A549 (cell line): ENCODE measurements around the gene PGF. TPM values are rescaled to one million over a fixed set of nuclear protein-coding genes. Genes with fewer than 3 reads are reported as not detected.
A peak's percentile ranks its signal among the peaks of the same experiment; 100 is the strongest.

Source experiments
- ATAC-seq, 2 experiments: fragments of 200-7000 bp in 1 of 2; fragments of >200 bp in 1 of 2; cut with Nextera tagmentation in 1 of 2; cut with Tn5 transposase in 1 of 2; 3 replicates each; pipeline versions ENCODE4 v1.8.0 to v1.9.1; 2018 to 2020; ENCODE audit warnings: mild to moderate bottlenecking in 1 of 2, moderate library complexity in 1 of 2
- CTCF ChIA-PET: fragments of 300-600 bp; sonication (Branson Sonifier 250); formaldehyde crosslinking; extraction: SDS; loops from one replicate; lab custom pipeline; 2021; ENCODE audit warnings: antibody characterized with exemption, inconsistent platforms; lab: Yijun Ruan, JAX
- POLR2A ChIA-PET: fragments of 350-600 bp; formaldehyde crosslinking; extraction: SDS; loops from one replicate; lab custom pipeline; 2021; ENCODE audit warnings: antibody characterized with exemption, inconsistent platforms; lab: Yijun Ruan, JAX
- DNase-seq, 2 experiments: peaks; one replicate each; pipeline versions ENCODE4 v3.0.0 to v3.0.0-alpha.2; 2011 to 2016; ENCODE audit warnings: low read depth in 1 of 2, low spot score in 1 of 2
- FAIRE-seq: peaks from 2 replicates; lab custom pipeline; 2011; peaks lifted over from hg19 to GRCh38; lab: Jason Lieb, UNC
- H3K27ac ChIP-seq, 2 experiments: fragments of >200 bp; sonication (Bioruptor Twin); formaldehyde crosslinking; 3 replicates each; pipeline ENCODE4 v1.5.1; 2016 to 2017
- H3K4me1 ChIP-seq: fragments of >200 bp; sonication (Bioruptor Twin); formaldehyde crosslinking; 3 replicates; pipeline ENCODE4 v1.6.1; 2016
- H3K4me2 ChIP-seq: fragments of >200 bp; sonication (Bioruptor Twin); formaldehyde crosslinking; 3 replicates; pipeline ENCODE4 v1.6.1; 2016
- H3K4me3 ChIP-seq: fragments of >200 bp; sonication (Bioruptor Twin); formaldehyde crosslinking; 3 replicates; pipeline ENCODE4 v1.5.1; 2016
- H3K9me3 ChIP-seq: fragments of >200 bp; sonication (Bioruptor Twin); formaldehyde crosslinking; 3 replicates; pipeline ENCODE4 v1.6.1; 2016
- BHLHE40 ChIP-seq: IDR thresholded peaks from 2 replicates; pipeline ENCODE4 v1.6.1; 2012; ENCODE audit warnings: low read depth, low read length, inconsistent platforms
- CBX8 ChIP-seq: fragments of 200-600 bp; sonication (generic); IDR thresholded peaks from 2 replicates; pipeline ENCODE4 v1.6.1; 2016
- CEBPB ChIP-seq, 2 experiments: fragments of >200 bp in 1 of 2; sonication (Bioruptor Twin) in 1 of 2; formaldehyde crosslinking in 1 of 2; IDR thresholded peaks; 2 replicates each; pipeline ENCODE4 v1.6.1; 2012 to 2016
- EHF ChIP-seq: fragments of 250-450 bp; sonication (Bioruptor Pico); IDR thresholded peaks from 2 replicates; pipeline ENCODE4 v1.5.0; 2020; ENCODE audit warnings: mild to moderate bottlenecking
- EHMT2 ChIP-seq: fragments of 200-600 bp; sonication (generic); IDR thresholded peaks from 2 replicates; pipeline ENCODE4 v1.6.1; 2016; ENCODE audit warnings: antibody characterized with exemption, low read depth, mild to moderate bottlenecking, moderate library complexity
- ELK1 ChIP-seq: fragments of 150-350 bp; IDR thresholded peaks from 2 replicates; pipeline ENCODE4 v1.6.1; 2014; ENCODE audit warnings: low read depth, mild to moderate bottlenecking, low read length
- EP300 ChIP-seq, 2 experiments: fragments of >200 bp; sonication (Bioruptor Twin); formaldehyde crosslinking; IDR thresholded peaks; 2 replicates in 1 of 2; 3 replicates in 1 of 2; pipeline ENCODE4 v1.6.1; 2016 to 2017
- FOSB ChIP-seq: fragments of 250-450 bp; sonication (Bioruptor Pico); IDR thresholded peaks from 2 replicates; pipeline ENCODE4 v1.5.0; 2020; ENCODE audit warnings: mild to moderate bottlenecking, moderate library complexity
- HOXB13 ChIP-seq: fragments of 250-450 bp; sonication (Bioruptor Pico); IDR thresholded peaks from 2 replicates; pipeline ENCODE4 v1.5.0; 2020; ENCODE audit warnings: low read depth, mild to moderate bottlenecking, moderate library complexity
- HOXB5 ChIP-seq: fragments of 250-450 bp; sonication (Bioruptor Pico); IDR thresholded peaks from 2 replicates; pipeline ENCODE4 v1.5.0; 2020; ENCODE audit warnings: mild to moderate bottlenecking, moderate library complexity
- KDM1A ChIP-seq: fragments of 200-600 bp; sonication (generic); IDR thresholded peaks from 2 replicates; pipeline ENCODE4 v1.6.1; 2016; ENCODE audit warnings: low read depth, mild to moderate bottlenecking
- MAFK ChIP-seq: fragments of 450-650 bp; IDR thresholded peaks from 2 replicates; pipeline ENCODE4 v1.6.1; 2014; ENCODE audit not compliant: partially characterized antibody
- MAZ ChIP-seq: fragments of 150-350 bp; IDR thresholded peaks from 2 replicates; pipeline ENCODE4 v1.6.1; 2014; ENCODE audit warnings: antibody characterized with exemption, low read depth, low read length, borderline replicate concordance
- MYC ChIP-seq: IDR thresholded peaks from 2 replicates; pipeline ENCODE4 v1.6.1; 2012; ENCODE audit warnings: mild to moderate bottlenecking, inconsistent platforms, low read length, improper control_type of control experiment, borderline replicate concordance
- NPAS2 ChIP-seq: fragments of 250-450 bp; sonication (Bioruptor Pico); IDR thresholded peaks from 2 replicates; pipeline ENCODE4 v1.8.0; 2022; ENCODE audit warnings: mild to moderate bottlenecking, moderate library complexity, borderline replicate concordance
- RARB ChIP-seq: fragments of 250-450 bp; sonication (Bioruptor Pico); IDR thresholded peaks from 2 replicates; pipeline ENCODE4 v1.8.0; 2021; ENCODE audit warnings: mild to moderate bottlenecking, moderate library complexity
- RCOR1 ChIP-seq: fragments of 150-350 bp; IDR thresholded peaks from 2 replicates; pipeline ENCODE4 v1.6.1; 2014; ENCODE audit warnings: antibody characterized with exemption, low read length, low read depth
- SMC3 ChIP-seq: fragments of >200 bp; sonication (Bioruptor Twin); formaldehyde crosslinking; IDR thresholded peaks from 3 replicates; pipeline ENCODE4 v1.6.1; 2018; ENCODE audit warnings: inconsistent platforms
- SREBF2 ChIP-seq: fragments of 450-650 bp; IDR thresholded peaks from 2 replicates; pipeline ENCODE4 v1.6.1; 2014; ENCODE audit warnings: mild to moderate bottlenecking, moderate library complexity
- TFCP2L1 ChIP-seq: fragments of 250-450 bp; sonication (Bioruptor Pico); IDR thresholded peaks from 2 replicates; pipeline ENCODE4 v1.5.0; 2021; ENCODE audit warnings: mild to moderate bottlenecking
- TP53 ChIP-seq: fragments of 250-450 bp; sonication (Bioruptor Pico); IDR thresholded peaks from 2 replicates; pipeline ENCODE4 v1.5.0; 2021; ENCODE audit warnings: mild to moderate bottlenecking, moderate library complexity
- USF2 ChIP-seq: fragments of 450-650 bp; IDR thresholded peaks from 2 replicates; pipeline ENCODE4 v1.6.1; 2014; ENCODE audit warnings: antibody characterized with exemption
- ZC3H11A ChIP-seq: fragments of 450-650 bp; IDR thresholded peaks from 2 replicates; pipeline ENCODE4 v1.6.1; 2014; ENCODE audit warnings: antibody characterized with exemption, mild to moderate bottlenecking
- ZFP36 ChIP-seq: fragments of 450-650 bp; IDR thresholded peaks from 2 replicates; pipeline ENCODE4 v1.6.1; 2014; ENCODE audit warnings: borderline replicate concordance; ENCODE audit not compliant: partially characterized antibody
- ZNF302 ChIP-seq: fragments of 250-450 bp; sonication (Bioruptor Pico); IDR thresholded peaks from 2 replicates; pipeline ENCODE4 v1.9.0; 2021; ENCODE audit warnings: inconsistent platforms, mild to moderate bottlenecking, moderate library complexity
- ZSCAN20 ChIP-seq: fragments of 250-450 bp; sonication (Bioruptor Pico); IDR thresholded peaks from 2 replicates; pipeline ENCODE4 v1.8.0; 2022; ENCODE audit warnings: mild to moderate bottlenecking, moderate library complexity
- WGBS: methylation state at CpG from one replicate; pipeline ENCODE4 v1.1.6; 2017; ENCODE audit errors: missing lambda C conversion rate; 5-methylcytosine and 5-hydroxymethylcytosine counted together
- polyA plus RNA-seq, 4 experiments: library from polyadenylated mRNA; depleted of rRNA in 3 of 4; stranded (reverse); fragments of >200 nt; fragmentation: RNase III in 1 of 4; extraction: RNeasy Plus Mini Kit Qiagen cat#74134 plus additional on column Dnase treatment in 1 of 4; gene quantifications; 2 replicates in 3 of 4; 3 replicates in 1 of 4; pipeline ENCODE4 v1.2.3, GENCODE V29; 2011 to 2017
- TF ChIP-seq, protein P1 (sequence below): fragments of 200-600 bp; sonication (generic); IDR thresholded peaks from 2 replicates; pipeline ENCODE4 v1.6.1; 2016; ENCODE audit warnings: antibody characterized with exemption, mild to moderate bottlenecking, moderate library complexity

The PGF gene
- polyA plus RNA-seq, 2 of the 4 experiments (the other 2 are of a cell fraction), result 0.63 to 1.1 TPM

GRCh38 chr14:74963705-74964271, 8.4 kb upstream of the PGF start:
- CTCF ChIA-PET, result interaction anchor here (0.6 to 2.1 kb wide), 4 partner anchors 15 to 1072 kb away, joined by 3 to 14 read pairs (median 4); no protein-coding TSS in a partner anchor
- H3K4me1 ChIP-seq, result peaks cover 5% of the 10 kb centered on the region; the same call in 1 of the 3 replicates
- WGBS, result 62% methylated on average over 9 of the region's 9 CpGs
- no peak overlapping the region for H3K27ac ChIP-seq
- H3K9me3 ChIP-seq, result no peaks in the 10 kb centered on the region
- DNase-seq, result no peak
- POLR2A ChIA-PET, result no interaction called here
- H3K4me3 ChIP-seq, result no peak overlapping the region
- no peak for FAIRE-seq
- ATAC-seq, result peak; percentile 23 to 36; a peak in 3 of 6 replicates
- no peak overlapping the region for H3K4me2 ChIP-seq
- no peak for TF ChIP-seq ZSCAN20
- no peak for TF ChIP-seq RCOR1
- no peak for TF ChIP-seq ZC3H11A
- no peak for TF ChIP-seq EHMT2
- no peak for TF ChIP-seq ZNF302 (CRISPR knock-in tag)
- no peak for TF ChIP-seq TP53
- no peak for TF ChIP-seq KDM1A
- no peak for TF ChIP-seq ELK1
- TF ChIP-seq EHF (CRISPR knock-in tag), result no peak
- no peak for TF ChIP-seq BHLHE40
- no peak for TF ChIP-seq SMC3
- TF ChIP-seq FOSB (CRISPR knock-in tag), result no peak
- TF ChIP-seq NPAS2 (CRISPR knock-in tag), result no peak
- no peak for TF ChIP-seq EP300 (IDR thresholded peaks at IDR 0.05)
- no peak for TF ChIP-seq HOXB5
- TF ChIP-seq, protein P1, sequence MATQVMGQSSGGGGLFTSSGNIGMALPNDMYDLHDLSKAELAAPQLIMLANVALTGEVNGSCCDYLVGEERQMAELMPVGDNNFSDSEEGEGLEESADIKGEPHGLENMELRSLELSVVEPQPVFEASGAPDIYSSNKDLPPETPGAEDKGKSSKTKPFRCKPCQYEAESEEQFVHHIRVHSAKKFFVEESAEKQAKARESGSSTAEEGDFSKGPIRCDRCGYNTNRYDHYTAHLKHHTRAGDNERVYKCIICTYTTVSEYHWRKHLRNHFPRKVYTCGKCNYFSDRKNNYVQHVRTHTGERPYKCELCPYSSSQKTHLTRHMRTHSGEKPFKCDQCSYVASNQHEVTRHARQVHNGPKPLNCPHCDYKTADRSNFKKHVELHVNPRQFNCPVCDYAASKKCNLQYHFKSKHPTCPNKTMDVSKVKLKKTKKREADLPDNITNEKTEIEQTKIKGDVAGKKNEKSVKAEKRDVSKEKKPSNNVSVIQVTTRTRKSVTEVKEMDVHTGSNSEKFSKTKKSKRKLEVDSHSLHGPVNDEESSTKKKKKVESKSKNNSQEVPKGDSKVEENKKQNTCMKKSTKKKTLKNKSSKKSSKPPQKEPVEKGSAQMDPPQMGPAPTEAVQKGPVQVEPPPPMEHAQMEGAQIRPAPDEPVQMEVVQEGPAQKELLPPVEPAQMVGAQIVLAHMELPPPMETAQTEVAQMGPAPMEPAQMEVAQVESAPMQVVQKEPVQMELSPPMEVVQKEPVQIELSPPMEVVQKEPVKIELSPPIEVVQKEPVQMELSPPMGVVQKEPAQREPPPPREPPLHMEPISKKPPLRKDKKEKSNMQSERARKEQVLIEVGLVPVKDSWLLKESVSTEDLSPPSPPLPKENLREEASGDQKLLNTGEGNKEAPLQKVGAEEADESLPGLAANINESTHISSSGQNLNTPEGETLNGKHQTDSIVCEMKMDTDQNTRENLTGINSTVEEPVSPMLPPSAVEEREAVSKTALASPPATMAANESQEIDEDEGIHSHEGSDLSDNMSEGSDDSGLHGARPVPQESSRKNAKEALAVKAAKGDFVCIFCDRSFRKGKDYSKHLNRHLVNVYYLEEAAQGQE, result no peak
- no peak for TF ChIP-seq MYC
- no peak for TF ChIP-seq MAFK
- no peak for TF ChIP-seq ZFP36
- TF ChIP-seq CEBPB (IDR thresholded peaks at IDR 0.05), result no peak

DNA sequence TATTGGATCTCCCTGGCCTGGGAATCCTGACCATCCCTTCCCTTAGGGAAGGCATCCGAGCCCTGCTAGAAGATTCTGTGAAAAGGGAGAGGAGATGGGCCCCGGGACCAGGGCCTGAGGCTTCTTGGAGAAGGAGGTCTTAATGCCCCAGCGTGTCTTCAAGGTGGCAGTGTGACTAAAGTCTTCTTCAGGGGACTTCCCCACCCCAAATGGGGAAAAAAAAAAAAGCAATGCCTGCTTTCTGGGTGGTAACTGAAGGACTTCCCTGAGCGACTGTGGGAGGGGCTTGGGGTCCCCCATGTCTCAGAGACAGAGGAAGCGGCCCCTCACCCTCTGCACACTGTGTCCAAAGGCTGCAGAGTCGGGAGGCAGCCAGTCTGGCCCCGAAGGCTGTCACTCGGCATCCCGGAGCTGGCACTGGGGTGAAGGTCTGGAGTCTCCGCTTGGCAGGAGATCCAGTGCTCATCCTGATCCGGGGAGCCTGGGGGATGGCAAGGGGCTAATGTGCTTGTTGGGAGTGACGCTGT, 7.8 kb upstream of the PGF start:
- FAIRE-seq, result no peak
- Histone ChIP-seq H3K4me2 (no peak overlapping the region), H3K4me1 (peaks cover 5% of the 10 kb centered on the region; the same call in 1 of the 3 replicates), H3K27ac (no peak overlapping the region), H3K9me3 (no peaks in the 10 kb centered on the region), H3K4me3 (no peak overlapping the region)
- 42% methylated on average over 12 of the region's 12 CpGs for WGBS
- no peak for DNase-seq
- ChIA-PET CTCF (interaction anchor here (0.6 to 4.4 kb wide), 4 partner anchors 16 to 1071 kb away, joined by 3 to 24 read pairs (median 10); no protein-coding TSS in a partner anchor), POLR2A (no interaction called here)
- ATAC-seq, result peak in 1 of 2 experiments; percentile 14; a peak in 2 of 6 replicates
- no peak for TF ChIP-seq HOXB13
- TF ChIP-seq BHLHE40, result no peak
- TF ChIP-seq ZNF302 (CRISPR knock-in tag), result no peak
- TF ChIP-seq RARB (CRISPR knock-in tag), result no peak
- no peak for TF ChIP-seq MAZ
- TF ChIP-seq ZC3H11A, result no peak
- no peak for TF ChIP-seq TFCP2L1
- TF ChIP-seq, protein P1, result no peak
- no peak for TF ChIP-seq RCOR1
- no peak for TF ChIP-seq USF2
- TF ChIP-seq ZFP36, result no peak
- no peak for TF ChIP-seq MAFK
- TF ChIP-seq CBX8, result no peak
- no peak for TF ChIP-seq EP300 (IDR thresholded peaks at IDR 0.05)
- no peak for TF ChIP-seq ZSCAN20
- no peak for TF ChIP-seq SREBF2
